ENCODE measurements around the gene BBOF1.

Gene BBOF1

DNA sequence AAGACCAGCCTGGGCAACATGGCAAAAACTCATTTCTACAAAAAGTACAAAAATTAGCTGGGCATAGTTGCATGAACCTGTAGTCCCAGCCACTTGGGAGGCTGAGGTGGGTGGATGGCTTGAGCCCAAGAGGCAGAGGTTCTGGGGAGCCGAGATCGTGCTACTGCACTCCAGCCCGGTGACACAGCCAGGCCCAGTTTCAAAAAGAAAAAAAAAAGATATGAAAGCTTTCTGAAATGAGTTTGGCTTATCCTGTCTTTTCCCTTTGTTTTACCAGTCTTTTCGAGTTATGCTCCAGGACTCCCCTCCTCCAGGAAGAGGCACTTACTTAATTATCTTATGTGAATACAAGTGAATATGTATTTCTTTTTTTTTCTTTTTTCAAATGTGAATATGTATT, 3.2 kb downstream of the BBOF1 start:
- DNase-seq (ENCODE audit: low read depth in 3 of 3): no peak

- no peak for DNase-seq (ENCODE audit: low read depth in 3 of 3)
Observed at GRCh38 chr14:74029136-74029535, 10.0 kb downstream of the BBOF1 start.

DNA sequence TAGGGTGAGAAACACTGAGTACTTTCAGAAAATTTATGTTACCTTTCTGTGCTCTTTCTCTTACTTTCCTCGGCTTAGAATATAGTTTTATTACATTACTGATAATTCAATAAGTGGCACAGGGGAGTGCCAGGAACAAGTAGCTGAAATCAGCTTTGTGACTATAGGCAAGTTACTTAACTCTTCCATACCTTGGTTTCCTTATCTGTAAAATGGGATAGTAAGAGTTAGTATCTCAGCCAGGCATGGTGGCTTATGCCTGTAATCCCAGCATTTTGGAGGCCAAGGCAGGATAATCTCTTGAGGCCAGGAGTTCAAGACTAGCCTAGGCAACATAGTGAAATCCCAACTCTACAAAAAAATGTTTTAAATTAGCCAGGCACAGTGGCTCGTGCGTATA, 15.4 kb downstream of the BBOF1 start:
- no peak for DNase-seq (ENCODE audit: low read depth in 3 of 3)

- no peak for DNase-seq (ENCODE audit: low read depth in 3 of 3)
Observed at GRCh38 chr14:74035556-74035955, 16.4 kb downstream of the BBOF1 start.

- DNase-seq (ENCODE audit: low read depth in 3 of 3): no peak
Observed at GRCh38 chr14:74038020-74038859, 19.1 kb downstream of the BBOF1 start.

GRCh38 chr14:74042296-74042695, 23.1 kb downstream of the BBOF1 start:
- no peak for DNase-seq (ENCODE audit: low read depth in 3 of 3)

- DNase-seq (ENCODE audit: low read depth in 3 of 3): no peak
Observed at GRCh38 chr14:74045522-74045921, 26.4 kb downstream of the BBOF1 start.

DNA sequence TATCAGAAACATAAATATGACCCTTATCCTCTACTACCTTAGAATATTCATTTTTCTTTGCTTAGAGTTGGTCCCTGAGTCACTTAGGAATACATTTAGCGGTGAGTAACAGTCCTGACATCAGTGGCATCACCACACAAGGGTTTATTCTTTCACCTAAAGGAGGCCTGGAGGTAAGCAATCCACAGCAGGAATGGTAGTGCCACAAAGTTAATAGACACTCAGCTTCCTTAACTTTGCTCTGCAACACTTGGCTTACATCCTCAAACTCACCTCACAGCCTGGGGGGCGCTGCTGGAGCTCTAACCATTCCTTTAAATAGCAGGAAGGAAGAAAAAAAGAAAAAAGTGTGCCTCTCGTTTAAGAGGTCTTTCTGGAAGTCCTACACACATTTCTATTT, 29.1 kb downstream of the BBOF1 start:
- DNase-seq (ENCODE audit: low read depth in 3 of 3): no peak

- no peak for DNase-seq (ENCODE audit: low read depth in 3 of 3)
Observed at GRCh38 chr14:74049876-74050495, 30.8 kb downstream of the BBOF1 start.

- no peak for DNase-seq (ENCODE audit: low read depth in 3 of 3)
Observed at GRCh38 chr14:74062809-74063150, 43.6 kb downstream of the BBOF1 start.

DNA sequence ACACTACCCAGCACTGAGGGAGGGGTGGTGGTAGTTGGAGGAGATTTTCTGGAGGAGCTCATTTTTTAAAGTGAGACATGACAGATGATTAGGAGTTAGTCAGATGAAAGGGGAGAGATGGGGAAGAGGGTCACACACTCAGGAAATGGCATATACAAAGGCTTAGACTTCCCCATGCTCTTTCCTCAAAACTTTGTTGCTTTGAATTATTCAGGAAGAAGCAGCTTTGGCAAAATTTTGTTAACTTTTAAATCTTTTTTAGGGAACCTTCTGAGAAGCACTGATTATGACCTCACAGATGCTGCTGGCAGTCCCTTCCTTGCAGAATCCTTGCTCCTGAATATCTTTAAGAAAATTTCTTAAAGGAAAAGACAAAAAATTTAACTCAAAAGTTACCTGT, 45.3 kb downstream of the BBOF1 start:
- no peak for DNase-seq (ENCODE audit: low read depth in 3 of 3)

DNA sequence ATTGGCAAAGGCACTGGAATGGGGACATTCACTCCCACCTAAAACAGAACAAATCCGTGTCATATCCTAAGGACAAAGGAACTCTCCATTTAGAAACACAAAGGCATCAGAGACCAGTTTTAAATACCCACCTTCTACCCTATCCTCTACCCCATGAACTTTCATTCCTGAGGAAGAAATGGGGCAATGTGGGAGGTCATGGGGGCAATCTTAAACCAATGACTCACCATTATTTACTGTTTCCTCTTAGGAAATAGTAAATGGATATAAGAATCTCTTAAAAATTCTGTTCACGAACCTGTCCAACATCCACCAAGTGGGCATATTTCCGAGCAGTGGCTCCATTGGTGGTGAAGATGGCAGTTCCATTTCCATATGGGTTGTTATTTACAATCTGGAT, 45.7 kb downstream of the BBOF1 start:
- DNase-seq (ENCODE audit: low read depth in 3 of 3): no peak

DNA sequence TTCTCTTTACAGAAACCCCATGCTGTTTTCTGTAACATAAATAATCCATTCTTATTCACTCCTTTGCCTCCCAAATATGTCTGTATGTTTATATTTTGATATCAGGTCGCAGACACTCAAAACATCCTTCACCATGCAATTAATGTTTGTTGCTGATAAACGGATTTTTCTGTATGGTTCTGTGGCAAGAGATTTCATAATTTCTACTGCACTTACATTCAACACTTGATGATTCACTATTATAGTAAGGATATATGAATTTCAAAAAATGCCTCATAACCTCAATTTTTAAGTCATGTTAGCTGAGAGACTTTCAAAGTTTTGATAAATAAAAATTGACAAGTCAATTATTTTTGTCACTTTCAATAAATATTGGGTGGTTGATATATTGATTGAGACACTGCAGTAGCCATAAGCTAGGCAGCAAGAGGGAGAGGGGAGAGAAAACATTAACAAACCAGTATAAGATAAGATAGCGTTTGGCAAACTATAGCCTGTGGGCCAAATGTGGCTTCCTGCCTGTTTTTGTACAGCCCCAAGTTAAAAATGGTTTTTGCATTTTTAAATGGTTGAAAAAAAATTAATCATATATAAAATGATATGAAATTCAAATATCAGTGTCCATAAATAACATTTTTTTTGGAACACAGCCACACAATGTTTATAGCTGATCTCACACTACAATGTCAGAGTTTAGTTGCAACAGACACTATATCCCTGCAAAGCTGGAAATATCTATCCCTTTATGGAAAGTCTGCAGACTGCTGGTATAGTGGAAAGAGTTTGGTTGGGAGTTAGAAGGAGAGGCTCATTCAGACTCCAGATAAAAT, 46.8 kb downstream of the BBOF1 start:
- DNase-seq (ENCODE audit: low read depth in 3 of 3): no peak

DNA sequence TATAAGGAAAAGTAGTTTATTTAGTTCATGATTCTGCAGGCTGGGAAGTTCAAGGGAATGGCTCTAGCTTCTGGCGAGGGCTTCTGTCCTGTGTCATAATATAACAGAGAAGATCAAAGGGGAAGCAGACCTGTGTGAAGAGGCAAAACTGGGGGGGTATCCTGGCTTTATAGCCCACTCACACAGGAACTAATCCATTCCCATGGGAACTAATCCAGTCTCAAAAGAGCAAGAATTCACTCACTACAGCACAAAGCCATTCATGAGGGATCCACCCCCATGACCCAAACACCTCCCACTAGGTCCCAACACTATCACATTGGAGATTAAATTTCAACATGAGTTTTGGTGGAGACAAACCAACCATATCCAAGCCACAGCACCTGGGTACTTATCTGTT, 58.3 kb downstream of the BBOF1 start:
- DNase-seq (ENCODE audit: low read depth in 3 of 3): no peak

GRCh38 chr14:74080820-74081460, 61.8 kb downstream of the BBOF1 start:
- no peak for DNase-seq (ENCODE audit: low read depth in 3 of 3)

- no peak for DNase-seq (ENCODE audit: low read depth in 3 of 3)
Observed at GRCh38 chr14:74081491-74081890, 62.3 kb downstream of the BBOF1 start.

GRCh38 chr14:74083161-74083560, 64.0 kb downstream of the BBOF1 start:
- no peak for DNase-seq (ENCODE audit: low read depth in 3 of 3)

DNA sequence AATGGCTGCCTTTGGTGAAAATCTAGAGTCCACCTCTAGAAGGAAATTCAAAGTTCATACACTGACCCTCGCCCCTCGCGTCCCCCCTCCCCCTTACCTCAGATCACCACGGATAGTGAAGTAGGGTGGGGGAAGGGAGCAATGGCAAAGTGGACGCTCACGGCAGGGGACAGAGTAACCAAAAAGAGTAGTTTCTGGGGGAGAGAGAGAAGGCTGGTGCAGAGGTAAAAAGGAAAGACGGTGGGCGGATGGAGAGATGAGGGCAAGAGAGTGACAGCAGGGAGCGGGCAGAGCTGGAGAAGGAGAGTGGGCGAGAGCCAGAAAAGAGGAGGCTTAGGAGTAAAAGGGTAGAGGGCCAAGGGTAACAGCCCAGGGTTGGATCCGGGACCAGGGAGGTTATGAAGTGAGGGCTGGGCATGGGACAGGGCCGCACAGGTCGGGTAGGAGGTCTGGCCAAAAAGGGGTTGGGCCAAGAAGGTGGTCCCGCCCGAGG, 64.7 kb downstream of the BBOF1 start:
- peak in 1 of 3 donors; percentile 4 for DNase-seq (ENCODE audit: low read depth in 3 of 3)

DNA sequence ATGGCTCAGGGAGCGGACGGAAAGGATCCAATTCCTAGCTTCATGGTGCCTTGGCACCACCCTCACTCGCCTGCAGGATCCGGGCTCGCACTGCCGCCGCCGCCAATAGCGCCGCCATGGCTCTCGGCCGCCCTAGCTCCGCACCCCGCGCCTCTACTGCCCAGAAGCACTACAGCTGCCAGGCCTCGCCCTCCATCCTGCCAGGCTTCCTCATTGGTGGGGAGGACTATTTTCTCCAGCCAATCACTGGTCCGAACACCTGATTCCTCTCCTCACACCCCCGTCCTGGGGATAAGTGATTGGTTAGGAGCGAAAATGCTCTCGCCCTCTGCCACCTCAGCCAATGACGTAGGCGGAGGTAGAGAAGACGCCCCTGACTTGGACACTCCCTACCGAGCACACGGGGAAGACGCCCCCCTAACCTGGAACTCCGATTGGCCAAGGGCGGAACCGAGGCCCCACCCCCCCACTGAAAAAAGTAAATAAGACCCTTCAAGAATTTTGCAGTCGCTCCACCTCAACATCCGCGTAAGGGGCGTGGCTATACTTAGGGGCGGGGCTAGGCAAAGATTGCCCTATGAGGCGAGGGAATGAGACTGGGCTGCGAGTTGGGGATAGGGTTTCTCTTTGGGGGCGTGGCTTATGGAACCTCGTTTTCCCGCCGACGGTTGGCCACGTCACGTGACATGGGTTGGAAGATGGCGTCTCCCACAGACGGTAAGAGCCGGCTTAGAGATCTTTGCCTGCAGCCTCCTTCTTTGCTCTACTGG, 65.3 kb downstream of the BBOF1 start, which contains the start of the genes ALDH6A1 and LIN52:
ALDH6A1 (minus strand) TSS at position 177 of the 770 bp plus-strand sequence; CDS start at position 118, 59 bp downstream.
LIN52 (plus strand) TSS at position 680 of the 770 bp plus-strand sequence; CDS start at position 699, 19 bp downstream.
- peak; percentile 100 for DNase-seq (ENCODE audit: low read depth in 3 of 3)

GRCh38 chr14:74085047-74085637, 66.0 kb downstream of the BBOF1 start:
- peak; percentile 13 to 31 (median 17) for DNase-seq (ENCODE audit: low read depth in 3 of 3)

All from stimulated activated CD4-positive, alpha-beta T cell treated with anti-CD3 and anti-CD28 coated beads, TNF-alpha, amount 100 ng/mL, for 48 hours (primary cell).